GM21423 (cell line): ENCODE results near the gene PFDN2.
"Not testable (repeated sequence)": the region's sequence is repeated elsewhere in the genome, so short reads cannot be mapped to it uniquely, and the experiment has no call there.

Source experiments
- ATAC-seq: cut with Tn5 transposase; IDR thresholded peaks from one replicate; pipeline ENCODE4 v1.9.1; 2021; ENCODE audit warnings: mild to moderate bottlenecking, moderate library complexity; ENCODE audit not compliant: unreplicated experiment

The PFDN2 gene

DNA sequence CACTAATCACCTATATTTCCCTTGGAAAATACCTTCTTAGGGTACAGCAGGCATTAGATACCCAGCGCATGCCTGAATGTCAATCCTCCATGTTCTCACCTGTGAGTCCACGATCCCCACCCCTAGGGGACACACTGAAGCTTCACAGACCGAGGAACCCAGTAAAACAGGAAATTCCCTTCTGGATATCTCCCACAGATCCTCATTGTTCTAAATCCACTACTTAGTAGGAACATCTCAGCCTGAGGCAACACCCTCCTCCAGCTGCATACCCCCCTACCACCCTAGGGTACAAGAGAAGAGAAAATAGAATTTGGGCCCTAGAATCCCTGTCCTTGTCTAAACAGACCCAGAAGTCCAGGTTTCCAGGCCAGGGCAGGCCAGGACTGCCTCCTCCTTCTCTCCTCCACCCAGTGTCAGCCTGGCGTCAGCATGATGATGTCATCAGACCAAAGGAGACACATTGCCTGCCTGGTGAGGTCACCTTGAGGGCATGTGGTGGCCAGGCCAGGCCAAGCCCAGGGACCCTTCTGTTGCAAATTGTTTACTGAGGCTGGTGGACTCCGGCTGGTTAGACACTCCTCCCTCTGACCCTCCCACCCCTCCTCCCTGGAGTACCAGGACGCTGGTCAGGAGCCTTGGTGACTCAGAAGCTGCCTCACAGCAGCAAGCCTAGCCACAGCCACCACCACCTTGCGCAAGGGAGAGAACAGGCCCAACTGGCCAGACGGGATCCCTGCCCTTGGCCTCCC, 34.7 kb downstream of the PFDN2 start:
- ATAC-seq: no peak

DNA sequence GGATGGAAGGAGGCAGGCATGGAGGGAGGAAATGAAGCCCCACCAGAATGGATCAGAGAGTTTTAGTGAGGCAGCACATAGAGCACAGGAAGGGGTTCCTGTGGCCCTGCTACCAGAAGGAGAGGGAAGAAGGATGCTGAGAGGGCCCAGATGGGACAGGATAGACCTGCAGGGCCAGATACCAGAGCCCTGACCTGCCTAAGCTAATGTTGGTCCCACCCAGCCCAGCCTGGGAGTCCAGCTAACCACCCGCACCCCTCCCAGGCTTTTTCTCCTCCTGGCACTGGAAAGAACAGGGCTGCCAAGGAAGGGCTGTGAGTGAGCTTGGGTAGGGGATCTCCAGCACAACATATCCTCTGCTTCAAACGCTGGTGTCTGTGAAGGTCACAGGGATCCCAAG, 35.4 kb downstream of the PFDN2 start:
- no peak for ATAC-seq

DNA sequence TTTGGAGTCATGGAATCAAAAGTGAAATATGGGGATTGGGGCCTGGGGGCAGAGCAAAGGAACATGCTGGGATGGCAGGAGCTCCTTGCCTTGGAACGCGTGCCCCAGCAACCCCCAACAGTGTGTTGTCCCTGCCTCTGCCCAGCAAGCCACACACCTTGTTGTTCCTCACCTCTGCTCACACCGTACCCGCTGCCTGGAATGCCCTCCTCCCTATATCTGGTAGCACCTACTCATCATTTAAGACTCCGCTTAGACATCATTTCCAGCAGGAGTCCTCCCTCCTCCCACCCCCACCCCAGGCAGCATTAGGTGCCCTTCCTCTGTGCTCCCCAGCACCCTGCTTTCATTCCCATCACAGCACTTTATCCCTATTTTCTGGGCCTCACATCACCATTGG, 36.3 kb downstream of the PFDN2 start:
- no peak for ATAC-seq

- ATAC-seq: no peak
Observed at GRCh38 chr1:161080441-161081405, 37.1 kb downstream of the PFDN2 start.

DNA sequence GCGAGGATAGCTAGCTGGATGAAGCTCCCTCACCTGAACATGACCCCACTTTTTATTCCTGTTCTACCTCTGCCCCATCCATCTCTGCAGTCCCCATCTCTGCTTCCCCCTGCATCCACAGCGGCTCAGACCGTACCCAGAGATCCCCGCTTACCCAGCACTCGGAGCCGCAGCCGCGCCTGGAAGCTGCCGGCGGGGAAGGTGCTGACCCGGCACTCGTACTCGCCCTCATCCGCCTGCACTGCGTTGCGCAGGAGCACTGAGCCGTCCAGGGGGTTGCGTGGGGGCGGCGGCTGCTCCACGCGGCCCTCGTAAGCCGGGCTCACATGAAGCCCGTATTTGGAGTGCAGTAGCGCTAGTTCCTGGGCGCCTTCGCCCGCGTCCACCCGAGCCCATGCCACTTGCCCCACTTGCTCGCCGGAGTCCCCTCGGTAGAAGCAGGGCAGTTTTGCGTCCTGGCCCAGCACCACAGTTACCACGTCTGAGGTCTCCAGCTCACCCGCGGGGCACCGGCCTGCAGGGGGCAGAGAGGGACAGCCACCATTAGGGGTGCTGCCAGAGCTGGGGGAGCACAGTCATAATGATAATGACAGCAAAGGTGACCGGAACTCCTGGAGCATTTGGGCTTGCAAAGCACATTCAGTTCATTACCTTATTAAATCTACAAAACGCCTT, 38.3 kb downstream of the PFDN2 start:
- ATAC-seq: no peak

- ATAC-seq: no peak
Observed at GRCh38 chr1:161077426-161077825, 40.4 kb downstream of the PFDN2 start.

DNA sequence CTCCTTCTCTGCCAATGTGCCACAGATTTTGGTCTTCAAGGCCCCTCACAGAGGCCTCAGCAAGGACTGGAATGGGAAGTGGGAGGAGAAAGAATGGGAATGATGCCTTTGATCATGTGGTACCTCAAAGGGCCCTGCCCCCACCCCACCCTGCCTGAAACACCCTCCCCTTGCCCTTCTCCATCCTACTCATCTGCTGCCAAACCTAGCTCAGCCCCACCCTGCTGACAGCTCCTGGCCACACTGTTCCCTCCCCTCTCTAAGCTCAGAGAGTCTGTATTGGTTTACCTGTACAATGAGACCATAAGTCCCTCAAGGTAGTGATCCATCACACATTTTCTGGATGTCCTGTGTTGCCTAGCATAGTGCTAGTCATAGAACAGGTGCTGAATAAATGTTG, 41.4 kb downstream of the PFDN2 start:
- ATAC-seq: no peak

DNA sequence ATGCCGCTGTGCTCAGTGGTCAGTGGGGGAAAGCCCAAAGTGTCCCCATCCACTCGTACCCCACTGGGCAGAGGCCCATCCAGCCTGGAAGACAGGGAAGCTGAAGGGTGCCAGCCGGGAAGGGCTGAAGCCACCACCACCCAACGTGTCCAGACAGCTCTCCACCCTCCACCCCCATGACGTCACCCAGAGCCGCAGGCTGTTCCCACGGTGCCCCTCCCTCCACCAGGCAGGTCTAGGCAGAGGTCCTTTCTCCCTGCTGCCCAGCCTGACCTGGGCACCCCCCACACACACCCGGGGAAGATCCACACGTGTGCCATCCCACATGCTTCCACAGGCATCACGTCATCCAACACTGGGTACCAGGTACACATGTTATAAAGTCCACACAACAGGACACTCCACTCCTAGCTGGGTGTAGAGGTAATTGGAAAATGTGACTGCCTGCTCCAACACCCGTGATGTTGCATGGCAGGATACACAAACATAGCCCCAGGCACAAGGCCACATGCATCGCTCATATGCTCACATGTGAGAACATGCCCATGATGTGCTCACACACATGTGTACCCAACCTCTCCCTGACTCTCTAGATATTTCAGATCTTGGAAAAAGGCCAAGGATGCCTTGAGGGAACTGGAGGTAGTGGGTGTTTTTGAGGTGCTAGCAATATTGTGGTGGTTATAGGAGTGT, 43.0 kb downstream of the PFDN2 start:
- no peak for ATAC-seq

DNA sequence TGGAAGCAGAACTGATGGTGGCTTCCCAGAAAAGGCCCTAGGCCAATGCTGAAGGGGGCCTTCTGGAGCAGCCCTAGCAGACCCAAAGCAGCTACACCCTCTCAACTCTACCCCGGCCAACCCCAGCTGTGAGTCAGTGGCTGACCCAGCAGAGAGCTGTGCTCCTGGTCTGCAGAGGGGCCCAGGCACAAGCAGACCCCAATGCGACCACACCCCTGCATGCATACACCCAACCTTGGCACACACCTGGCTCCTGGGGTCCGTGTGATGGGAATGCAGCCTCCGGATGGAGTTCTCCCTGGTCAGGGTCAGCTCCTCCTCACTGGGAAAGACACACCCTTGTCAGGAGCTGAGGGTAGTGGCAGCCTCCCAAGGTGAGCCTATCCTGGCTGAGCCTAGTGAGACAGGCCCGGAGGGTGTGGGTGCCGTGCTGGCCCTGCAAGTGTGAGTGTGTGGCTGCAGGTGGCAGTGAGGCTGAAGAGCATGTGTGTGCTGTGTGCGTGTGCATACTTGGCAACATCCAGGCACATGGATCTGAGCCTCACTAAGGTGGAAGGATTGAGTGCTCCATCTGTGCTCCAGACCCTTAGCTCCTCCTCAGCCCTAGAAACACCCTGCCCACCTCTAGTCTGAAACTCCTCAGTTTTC, 44.2 kb downstream of the PFDN2 start:
- ATAC-seq: no peak

DNA sequence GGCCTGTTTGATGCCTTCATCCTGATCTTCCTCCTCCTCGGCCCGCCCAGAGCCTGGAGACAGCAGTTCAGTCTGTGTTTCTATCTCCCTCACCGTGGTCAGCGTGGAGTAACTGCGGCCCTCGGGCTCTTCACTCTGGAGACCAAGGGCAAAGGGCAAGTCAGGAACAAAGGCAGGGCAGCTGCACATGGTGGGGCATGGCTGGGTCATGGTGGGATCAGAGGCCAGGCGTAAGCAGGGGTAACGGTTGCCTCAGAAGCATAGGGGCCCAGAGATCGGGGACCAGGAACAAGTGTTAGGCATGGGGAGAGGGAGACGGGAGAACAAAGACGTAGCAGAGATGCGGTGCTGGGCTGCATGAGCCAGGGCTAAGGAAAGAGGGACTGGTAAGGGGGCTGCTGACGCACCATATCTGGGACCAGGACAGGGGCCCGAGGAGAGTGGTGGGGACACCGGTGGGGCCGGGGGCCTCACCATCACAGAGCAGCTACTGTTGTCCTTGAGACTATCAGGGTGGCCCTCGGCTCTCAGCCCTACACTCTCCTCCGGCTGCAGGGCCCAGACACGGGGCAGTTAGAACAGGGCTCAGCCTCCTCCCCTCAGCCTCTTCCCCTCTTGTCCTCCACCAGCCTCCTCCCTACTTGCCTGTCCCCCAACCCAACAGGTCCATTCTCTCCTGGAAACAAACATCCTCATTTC, 44.9 kb downstream of the PFDN2 start:
- ATAC-seq: no peak

GRCh38 chr1:161071886-161072371, 45.9 kb downstream of the PFDN2 start:
- ATAC-seq: no peak

DNA sequence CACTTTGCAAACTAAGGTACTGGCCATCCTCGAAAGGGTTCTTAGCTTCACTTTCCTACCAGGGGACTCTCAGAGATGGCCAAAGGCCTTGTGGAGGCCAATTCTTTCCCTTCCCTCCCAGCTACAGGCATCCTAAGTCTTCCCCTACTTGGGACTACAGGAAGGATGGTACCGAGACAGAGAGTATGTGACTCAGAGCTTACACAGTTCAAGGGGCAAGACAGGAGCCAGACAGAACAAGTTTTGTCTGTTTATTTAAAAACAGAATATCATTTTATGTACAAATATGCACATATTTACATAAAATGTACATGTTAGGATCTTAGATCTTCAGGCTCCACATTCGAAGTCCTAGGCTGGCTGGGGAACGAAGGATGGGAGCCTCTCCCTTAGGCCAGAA, 47.1 kb downstream of the PFDN2 start:
- no peak for ATAC-seq

- ATAC-seq: peak; percentile 80
Observed at GRCh38 chr1:161069731-161070270, 48.0 kb downstream of the PFDN2 start, which contains the start of gene ARHGAP30. ARHGAP30 (minus strand) TSS chr1:161069891; CDS start chr1:161069624, 267 bp downstream.

DNA sequence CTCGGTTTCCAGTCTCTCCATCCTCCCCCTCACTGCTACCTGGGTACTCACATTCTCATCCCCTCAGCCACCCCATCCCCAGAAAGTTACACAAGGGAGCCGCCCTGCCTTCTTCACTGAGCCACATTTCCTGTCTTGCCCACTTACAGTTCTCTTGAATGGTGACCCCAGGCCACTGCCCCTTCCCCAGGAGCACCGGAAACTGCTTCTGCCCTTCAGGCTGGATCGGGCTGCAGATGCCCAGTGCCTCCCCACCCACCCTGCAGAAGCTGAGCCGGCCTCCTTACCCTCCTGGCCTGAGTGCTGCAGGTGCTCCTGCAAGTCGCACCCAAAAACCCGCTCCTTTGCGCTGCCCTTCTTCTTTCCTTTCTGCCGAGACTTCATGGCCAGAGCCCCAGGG, 48.6 kb downstream of the PFDN2 start:
- ATAC-seq: no peak

DNA sequence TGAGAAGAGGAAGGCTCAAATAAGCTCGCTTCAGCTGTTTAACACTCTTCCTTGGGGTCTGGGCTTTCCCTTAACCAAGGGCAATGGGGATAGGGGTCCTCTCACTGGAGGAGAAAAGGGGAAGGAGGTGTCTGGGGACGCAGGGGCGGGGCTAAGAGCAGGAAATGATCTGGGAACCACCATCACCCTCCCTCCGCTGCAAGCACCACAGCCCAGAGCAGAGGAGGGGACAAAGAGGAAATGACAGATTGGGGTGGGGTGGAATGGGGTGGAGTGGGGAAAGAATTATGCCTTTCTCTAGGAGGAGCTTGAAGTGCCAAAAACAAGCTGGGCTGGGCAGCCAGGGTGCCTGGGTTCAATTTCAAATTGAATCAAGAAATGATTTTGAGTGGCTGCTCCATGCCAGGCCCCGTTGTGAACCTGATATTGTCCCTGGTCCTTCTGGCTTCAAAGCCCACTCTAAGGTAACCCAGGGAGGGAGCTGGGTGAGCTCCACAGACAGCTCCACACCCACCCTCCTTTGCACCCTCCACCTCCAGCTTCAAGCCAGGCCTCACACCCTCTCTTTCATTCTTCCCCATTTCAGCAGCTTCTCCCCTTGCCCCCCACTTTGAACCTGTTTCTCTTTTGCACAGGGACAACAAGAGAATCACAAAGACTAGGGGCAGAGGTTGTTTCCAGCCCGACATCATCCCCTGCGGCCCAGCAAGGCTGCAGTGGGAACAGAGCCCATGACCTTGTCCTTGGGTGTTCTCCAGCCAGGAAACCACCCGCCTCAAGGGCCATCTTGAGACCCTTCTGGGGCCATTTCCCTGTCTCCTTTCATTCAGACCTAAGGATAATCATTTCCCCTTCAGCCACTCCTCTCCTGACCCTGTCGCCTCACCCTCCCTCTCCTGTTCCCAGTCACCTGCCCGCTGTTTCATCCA, 49.3 kb downstream of the PFDN2 start:
- ATAC-seq: peak; percentile 53

DNA sequence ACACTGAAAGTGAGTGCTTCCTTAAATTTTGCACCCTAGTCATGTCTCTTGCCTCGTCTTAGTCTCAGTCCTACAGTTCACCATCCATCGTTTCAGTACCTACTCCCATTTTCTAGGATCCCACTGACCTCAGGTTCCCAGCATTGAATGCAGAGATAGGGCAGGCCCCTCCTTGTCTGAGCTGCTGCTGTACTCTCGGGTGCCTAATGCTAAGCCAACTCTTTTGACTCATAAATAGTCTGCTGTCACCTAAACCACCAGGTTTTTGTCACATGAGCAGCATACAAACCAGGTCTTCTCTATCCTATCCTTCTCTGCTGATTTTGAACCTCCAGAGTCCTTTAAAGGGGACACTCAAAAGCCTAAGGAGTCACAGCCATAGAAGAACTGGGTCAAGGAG, 51.1 kb downstream of the PFDN2 start:
- no peak for ATAC-seq

DNA sequence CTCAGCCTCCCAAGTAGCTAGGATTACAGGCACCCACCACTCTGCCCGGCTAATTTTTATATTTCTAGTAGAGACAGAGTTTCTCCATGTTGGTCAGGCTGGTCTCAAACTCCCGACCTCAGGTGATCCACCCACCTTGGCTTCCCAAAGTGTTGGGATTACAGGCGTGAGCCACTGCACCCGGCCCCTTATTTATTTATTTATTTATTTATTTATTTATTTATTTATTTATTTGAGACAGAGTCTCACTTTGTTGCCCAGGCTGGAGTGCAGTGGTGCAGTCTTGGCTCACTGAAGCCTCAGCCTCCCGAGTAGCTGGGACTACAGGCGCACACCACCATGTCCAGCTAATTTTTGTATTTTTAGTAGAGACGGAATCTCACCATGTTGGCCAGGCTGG, 52.2 kb downstream of the PFDN2 start:
- ATAC-seq: not testable (repeated sequence)

GRCh38 chr1:161063936-161064335, 53.9 kb downstream of the PFDN2 start:
- not testable (repeated sequence) for ATAC-seq
